ENCODE measurements around the gene PDZD2.

Gene PDZD2

DNA sequence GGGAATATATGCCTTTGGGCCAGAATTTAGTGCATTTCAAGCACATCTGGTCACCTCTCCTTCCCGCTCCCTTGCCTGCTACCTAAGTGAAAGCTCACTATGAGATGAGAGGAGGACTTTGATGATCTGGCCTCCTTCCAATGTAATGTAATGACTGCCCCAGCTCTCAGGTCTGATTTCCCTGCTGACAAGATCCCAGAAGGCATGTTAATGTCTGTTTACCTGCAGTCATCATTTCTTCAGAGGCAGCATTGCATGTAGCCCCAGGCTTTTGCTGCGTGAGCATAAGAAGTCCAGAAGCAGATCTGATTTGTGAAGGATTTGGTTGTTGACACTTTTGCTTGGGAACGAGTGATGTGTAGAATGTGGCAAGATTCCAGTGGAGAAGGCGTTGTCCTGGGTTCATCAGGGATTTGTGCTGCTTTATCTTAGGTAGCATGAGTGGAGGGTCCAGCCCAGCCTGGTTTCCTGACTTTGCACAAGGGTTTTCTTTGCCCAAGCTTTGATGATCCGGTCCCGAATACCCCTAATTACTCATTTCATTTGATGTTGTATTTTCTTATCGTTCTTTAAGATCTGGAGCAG lies 342.5 kb downstream of the PDZD2 start:
- no peak for DNase-seq (ENCODE audit: low read depth)

DNA sequence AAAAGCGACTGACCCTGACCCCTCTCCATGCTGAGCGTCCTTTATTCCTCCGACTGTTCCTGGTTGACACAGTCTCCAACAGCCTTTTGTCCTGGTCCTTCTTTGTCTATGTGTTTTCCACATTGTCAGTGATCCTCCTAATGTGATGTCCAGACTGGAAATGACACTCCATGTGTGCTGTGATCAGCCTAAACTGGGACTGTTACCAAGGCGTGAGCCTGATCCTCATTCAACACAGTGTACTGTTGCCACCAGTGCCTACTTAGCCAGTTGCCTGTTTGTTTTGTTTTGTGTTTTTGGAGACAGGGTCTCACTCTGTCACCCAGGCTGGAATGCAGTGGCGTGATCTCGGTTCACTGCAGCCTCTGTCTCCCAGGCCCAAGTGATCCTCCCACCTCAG lies 343.1 kb downstream of the PDZD2 start:
- no peak for DNase-seq (ENCODE audit: low read depth)

DNA sequence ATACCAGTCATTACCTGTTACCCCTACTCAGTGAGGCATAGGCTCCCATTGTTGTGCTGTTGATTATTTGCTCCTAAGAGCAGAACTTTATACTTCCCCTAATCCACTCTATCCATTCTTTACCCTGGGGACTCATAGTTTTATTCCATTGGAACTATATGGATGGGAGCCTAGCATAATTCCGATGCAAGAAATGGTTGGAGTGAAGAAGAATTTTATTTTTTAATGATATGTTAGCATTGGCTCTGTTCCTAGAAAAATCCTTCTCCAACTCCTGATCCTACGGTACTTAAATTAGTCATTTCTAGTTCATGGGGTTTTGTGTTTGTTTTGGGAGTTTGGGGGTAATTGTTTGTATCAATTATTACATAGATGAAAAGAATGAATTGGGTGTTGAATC lies 343.7 kb downstream of the PDZD2 start:
- no peak for DNase-seq (ENCODE audit: low read depth)

DNA sequence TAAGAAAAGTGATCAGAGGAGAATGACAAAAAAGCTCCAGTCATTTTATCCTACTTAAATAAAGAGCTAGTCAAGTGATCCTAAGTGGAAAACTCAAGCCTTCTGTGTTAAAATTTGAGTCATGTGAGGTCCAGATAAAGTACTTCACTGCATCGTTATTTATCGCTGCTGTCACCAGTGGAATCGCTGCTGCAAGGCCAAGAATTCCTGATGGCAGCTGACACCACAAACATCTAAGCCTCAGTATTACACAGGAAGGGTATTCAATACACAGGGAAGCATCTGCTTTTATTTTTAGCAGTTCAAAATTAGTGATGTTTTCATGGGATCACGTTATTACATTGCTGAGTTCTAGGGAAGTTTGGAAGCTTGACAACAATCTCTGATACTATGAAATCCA lies 344.9 kb downstream of the PDZD2 start:
- DNase-seq (ENCODE audit: low read depth): no peak

DNA sequence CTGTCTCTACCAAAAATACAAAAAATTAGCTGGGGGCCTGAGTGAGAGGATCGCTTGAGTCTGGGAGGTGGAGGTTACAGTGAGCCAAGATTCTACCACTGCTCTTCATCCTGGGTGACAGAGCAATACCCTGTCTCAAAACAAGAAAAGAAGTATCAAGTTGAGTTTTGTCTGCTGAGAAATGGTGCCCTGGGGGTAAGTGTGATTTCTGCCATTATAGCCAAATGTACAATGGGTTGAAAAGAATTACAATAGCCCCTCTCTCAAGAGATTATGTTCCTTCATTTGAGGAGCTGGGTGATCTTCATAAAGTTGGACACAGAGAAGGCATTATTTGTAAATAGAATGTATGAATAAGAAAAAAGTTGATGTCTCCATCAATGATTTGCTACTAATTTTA lies 345.8 kb downstream of the PDZD2 start:
- no peak for DNase-seq (ENCODE audit: low read depth)

DNA sequence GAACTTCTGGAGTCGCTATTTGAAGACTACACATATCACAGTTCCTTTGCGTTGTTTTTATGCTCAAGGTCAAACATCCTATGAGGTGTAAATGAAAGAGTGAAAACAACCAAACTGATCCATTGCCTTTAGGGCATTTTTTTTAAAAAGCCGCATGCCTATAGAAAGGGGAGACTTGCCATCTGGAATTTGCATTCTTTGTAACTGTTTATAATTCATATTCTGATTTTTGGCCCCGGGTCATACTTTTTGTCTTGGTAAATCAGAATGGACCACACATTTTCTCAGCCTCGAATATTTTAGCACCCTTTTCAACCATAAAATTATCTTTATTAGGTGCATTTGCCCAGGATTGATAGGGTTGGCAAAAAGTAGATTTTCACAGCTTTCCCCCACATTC lies 347.2 kb downstream of the PDZD2 start:
- no peak for DNase-seq (ENCODE audit: low read depth)

DNA sequence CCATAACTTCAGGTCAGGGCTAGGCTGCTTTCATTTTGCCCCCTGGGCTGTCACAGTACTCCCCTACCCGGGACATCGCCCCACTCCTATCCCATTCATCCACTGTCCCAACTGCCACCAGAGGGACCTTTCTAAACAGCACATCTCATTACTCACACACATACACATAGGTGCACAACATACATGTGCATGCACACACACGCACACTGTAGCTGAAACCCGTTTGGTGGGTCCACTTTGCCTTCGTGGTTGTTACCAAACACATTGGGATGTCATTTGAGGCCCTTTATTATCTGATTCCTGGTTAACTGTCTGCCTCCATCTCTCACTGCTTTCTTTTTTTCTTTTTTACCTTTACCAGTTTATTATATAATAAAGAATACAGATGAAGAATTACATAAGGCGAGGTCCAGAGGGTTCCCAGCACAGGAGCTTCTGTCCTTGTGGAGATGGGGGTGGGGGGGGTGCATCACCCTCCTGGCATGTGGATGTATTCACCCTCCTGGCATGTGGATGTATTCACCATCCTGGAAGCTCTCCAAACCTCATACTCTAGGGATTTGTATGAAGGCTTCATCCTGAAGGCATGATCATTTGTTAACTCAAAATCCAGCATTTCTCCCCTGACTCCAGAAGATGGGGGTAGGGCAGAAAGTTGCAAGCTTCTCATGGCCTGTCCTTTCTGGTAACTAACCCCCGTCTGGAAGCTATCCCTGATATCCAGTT lies 349.2 kb downstream of the PDZD2 start:
- DNase-seq (ENCODE audit: low read depth): no peak

DNA sequence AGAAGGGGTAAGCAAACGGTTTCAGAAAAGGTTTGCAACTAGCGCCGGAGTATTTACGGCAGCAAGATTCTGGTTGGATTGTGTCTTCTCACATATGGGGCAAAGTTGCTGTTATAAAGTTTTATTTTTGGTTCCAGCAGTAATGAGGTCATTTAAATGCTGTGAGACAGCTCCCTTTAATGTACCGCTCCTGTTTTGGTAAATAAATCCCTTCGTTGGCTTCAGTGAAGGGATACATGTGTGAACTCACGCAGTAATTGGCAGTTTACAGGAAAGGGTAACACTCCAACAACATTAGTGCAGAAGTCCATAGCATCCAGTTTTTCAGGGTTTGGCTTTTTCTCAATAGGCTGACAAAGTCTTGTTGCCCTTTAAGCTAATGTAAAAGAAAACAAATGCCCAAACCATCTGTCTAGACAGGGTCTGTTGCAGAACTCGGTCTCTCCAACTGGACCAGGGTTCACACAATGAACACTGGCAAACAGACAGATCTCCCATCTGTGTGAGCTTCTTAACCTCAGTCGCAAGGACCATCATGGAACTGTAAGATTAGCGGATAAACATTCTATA lies 351.2 kb downstream of the PDZD2 start:
- no peak for DNase-seq (ENCODE audit: low read depth)

DNA sequence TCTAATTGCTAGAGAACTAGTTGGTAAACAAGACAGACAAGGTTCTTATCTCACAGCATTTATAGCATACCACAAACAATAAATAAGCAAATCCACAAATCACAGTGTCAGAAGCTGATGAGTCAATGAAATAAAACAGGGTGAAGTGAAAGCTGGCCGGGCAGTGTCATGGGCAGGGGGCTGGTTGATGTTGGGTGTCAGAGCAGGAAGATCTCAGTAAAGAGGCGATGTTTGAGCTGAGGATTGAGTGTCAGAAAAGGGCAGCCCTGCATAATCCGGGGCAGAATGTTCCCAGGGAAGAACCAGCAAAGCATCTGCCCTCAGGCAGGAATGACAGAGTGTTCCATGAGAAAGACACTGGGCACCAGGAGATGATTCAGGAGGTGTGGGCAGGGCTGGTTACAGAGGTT lies 351.8 kb downstream of the PDZD2 start:
- DNase-seq (ENCODE audit: low read depth): no peak

DNA sequence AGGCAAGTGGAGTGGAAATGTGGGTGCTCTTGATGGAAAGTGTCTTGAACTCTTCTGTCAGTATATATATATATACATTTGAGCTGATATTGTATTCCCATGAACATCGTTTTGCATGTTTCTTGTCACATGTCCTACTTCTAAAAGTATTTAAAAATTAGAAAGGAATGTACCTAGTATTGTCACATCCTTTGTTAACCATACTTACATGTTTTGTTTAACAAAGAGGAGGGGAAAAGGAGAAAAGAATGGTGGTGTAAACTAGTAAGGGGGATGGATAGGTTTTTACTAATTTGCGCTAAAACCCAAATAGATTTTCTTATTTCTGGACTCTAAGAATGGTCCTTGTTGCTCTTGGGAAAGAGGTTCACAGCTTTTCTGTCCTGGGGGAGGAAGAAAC lies 353.4 kb downstream of the PDZD2 start:
- no peak for DNase-seq (ENCODE audit: low read depth)

DNA sequence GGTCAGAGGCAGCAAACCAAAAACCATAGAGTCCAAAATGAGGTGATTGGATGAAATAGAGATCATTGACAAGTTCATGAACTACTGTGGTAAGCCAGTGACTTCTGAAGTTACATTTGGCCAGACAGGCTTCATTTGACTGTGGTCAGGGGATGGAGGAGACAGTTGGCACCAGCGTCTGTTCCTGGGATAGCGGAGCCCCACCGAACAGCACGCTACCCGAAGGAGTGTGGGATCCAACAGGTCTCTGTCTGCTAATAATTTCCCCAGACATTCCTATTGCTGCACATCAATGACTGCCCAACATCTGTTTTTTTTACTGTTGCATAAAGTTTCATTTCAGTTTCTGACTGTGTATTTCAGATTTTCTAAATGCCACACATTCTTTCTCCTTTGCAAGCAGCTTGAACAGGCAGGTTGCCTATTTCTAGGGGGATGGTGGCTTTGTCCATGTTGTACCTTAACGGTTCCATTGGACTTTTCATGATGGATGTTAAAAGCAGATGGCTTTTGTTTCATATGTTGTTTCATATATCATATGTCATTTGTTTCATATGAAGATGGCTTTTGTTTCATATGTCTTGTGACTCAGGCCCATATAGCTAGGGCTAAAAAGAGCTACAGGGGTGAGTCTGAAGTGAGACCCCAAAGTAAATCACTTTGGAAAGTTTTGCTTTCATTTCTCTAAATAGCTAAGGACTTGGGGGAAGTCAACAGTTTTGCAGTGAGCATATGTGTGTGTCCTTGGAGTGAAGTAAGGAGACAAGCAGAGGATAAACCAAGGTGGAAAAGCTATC lies 354.4 kb downstream of the PDZD2 start:
- DNase-seq (ENCODE audit: low read depth): no peak

DNA sequence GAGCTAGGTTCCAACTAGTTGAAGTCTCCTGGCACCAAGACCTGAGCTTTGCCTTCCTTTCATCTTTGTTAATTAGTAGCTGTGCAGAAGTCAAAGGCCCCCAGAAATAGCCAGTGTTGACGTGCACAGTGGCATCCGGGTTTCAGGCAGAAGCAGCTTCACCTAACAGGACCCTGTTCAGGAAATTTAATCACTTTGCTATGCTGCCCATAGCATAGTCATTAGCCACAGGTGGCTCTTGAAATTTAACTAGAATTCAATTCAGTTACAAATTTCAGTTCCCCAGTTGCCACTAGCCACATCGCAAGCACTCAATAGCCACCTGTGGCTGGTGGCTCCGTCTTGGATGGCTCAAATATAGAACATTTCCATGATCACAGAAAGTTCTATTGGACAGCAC lies 356.1 kb downstream of the PDZD2 start:
- DNase-seq (ENCODE audit: low read depth): no peak

DNA sequence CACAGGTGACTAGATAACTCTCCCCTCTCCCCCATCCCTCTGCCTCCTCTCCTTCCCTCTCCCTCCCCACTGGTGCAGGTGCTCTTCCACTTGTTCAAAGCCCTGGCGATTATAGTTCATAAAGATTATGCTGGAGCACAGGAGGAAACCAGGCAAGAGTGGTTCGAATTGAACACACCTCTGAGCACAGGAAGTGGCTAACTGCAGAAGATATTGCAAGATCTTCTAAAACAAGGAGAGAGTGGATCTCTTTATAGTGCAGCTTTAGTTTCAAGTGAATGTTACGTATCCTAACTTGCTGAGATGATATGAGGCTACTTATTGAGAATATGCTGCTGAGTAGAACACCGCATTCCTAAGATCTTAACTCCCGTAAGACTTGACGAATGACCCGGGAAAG lies 356.8 kb downstream of the PDZD2 start:
- no peak for DNase-seq (ENCODE audit: low read depth)

DNA sequence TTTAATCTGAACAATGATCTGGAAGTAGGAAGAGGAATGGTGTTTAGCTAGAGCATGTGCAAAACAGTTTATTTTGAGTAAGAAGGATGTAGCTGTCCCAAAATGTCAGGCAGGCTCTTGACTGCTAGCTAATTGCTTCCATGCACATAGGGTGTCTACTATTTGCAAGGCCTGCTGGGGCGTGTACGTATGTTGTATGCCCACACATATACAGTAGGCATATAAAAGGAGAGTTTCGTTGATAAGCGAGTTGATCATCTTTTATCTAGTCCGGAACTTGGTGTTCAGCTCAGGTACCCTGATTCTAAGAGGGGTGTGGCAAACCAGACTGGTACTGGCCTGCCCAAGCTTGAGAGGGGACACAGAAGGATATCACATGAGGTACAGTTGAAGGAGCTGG lies 358.0 kb downstream of the PDZD2 start:
- DNase-seq (ENCODE audit: low read depth): no peak

DNA sequence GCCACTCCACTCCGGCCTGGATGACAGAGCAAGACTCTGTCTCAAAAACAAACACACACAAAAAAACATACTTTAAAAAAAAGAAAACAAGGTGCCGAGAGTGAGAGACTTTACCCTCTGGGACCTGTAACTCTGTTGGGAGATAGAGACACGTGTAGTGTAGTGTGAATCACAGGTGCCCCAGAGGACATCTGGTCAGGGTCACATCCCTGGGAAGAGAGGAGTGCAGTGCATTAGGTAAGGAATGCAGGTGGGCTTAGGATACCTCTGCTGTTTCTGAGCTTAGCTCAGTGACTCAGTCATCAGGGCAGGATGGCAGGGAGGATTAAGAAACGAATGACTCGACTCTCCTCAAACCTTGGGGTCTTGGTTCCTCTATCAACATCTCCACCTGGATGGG lies 360.5 kb downstream of the PDZD2 start:
- DNase-seq (ENCODE audit: low read depth): no peak

DNA sequence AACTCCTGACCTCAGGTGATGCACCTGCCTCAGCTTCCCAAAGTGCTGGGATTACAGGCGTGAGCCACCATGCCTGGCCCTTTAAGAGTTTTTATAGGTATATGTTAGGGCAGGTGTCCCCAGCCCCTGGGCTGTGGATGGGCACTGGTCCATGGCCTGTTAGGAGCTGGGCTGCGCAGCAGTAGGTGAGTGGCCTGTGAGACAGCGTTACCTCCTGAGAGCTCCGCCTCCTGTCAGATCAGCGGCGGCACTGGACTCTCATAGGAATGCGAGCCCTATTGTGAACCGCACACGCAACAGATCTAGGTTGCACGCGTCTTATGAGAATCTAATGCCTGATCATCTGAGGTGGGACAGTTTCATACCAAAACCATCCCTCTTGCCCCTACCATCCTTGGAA lies 361.8 kb downstream of the PDZD2 start:
- DNase-seq (ENCODE audit: low read depth): no peak

DNA sequence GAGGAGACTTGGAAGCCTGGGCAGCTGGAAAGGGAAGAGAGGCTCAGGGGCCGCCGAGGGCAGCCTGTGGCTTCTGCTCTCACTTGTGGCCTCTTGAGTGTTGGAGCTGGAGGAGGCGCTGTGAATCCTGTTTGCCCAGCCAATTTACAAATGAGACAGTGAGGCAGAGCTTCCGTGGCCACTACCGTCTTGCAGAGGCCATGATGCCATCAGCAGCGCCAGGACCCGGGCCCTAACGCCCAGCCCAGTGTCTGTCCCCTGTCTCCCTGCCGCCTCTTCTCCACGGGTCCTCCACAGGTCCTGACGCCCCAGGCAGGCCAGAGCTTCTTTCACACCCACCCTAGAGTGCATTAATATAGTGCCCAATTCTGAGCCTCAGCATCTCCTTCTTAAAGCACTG lies 362.4 kb downstream of the PDZD2 start:
- no peak for DNase-seq (ENCODE audit: low read depth)

DNA sequence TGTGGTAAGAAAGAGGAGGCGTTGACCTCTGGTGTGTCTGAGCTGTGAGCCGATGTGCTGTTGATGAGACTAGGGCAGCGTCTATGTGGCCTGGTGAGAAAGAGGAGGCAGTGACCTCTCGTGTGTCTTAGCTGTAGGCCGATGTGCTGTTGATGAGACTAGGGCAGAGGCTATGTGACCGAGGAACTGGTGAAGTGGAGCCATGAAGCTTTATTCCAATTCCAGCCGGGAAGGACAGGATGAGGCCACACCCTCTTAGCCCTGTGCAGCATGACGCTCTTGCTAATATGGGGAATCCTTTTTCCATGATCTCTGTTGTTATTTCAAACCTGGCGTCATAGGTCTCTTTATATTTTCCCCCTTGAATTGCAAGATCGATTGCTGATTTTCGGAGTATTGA lies 362.8 kb downstream of the PDZD2 start:
- no peak for DNase-seq (ENCODE audit: low read depth)

DNA sequence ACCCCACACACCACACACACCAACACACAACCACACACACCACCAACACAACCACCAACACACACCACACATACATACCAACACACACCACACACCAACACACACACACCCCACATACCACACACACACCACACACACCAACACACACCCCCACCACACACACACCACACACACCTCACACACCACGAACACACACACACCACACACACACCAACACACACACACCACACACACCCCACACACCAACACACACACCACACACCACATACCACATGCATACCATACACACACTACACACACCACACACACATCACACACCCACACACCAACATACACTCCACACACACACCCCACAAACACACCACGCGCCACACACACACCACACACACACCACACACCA lies 363.8 kb downstream of the PDZD2 start:
- no peak for DNase-seq (ENCODE audit: low read depth)

DNA sequence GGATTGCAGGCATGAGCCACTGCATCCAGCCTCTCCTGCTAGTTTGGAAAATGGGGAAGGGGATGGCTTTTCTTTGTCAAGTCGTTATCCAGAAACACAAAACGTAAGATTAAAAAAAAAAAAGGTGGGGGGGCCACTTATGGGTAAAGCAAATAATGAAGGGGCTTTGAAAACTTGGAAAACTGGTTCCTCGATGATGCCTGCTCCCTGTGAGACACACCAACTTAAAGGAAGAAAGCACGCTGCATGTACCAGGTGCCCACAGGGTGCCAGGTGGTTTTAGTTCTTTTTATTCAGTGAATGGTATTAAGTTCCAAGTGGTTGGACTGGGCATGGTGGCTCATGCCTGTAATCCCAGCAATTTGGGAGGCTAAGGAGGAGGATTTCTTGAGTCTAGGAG lies 365.1 kb downstream of the PDZD2 start:
- DNase-seq (ENCODE audit: low read depth): no peak

DNA sequence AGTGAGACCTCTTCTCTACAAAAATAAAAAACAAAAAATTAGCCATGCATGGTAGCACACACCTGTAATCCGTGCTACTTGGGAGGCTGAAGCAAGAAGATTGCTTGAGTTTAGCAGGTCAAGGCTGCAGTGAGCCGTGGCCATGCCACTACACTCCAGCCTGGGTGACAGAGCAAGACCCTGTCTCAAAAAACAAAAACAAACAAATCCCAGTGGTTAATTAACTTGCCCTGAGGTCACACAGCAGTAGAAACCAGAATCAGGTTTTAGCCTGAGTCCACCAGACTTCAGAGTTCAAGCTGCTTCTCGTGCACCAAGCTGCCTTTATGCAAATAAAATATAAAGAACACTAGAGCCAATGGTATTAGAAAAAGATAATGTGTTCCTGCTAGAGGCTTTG lies 365.5 kb downstream of the PDZD2 start:
- no peak for DNase-seq (ENCODE audit: low read depth)

DNA sequence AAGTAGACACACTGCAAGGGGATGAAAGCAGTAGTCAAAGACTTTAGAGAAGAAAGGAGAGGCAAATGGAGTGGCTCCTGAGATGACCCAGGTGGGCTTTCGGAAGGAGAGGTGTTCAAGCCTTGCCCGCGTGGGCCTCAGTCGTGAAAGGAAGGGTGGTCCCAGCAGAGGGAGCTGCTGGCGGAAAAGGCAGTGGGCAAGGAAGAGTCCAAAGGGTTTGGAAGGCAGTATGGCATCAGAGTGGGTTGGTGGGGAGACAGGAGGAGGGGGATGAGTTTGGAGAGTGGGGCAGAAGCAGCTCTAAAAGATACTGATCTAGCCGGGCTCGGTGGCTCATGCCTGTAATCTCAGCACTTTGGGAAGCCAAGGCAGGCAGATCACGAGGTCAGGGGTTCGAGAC lies 369.8 kb downstream of the PDZD2 start:
- no peak for DNase-seq (ENCODE audit: low read depth)

DNA sequence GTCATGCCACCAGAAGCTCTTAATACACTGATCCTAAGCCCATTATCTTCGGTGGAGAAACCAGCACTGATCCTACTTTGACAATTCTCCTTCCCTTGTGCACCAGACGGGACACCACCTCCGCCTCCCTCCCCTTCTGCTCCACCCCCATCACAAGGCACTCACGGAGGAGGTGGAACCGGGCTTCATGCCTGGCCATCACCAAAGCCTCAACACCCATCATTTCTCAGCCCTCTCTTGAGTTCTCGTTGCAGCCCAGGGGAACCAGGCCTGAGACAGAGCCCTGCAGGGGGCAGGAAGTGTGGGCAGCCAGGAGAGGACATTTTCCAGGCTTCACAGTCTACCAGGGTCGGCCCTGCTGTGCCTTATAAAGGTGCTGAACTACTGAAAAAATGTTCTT lies 374.7 kb downstream of the PDZD2 start:
- no peak for DNase-seq (ENCODE audit: low read depth)

All from activated gamma-delta T cell treated with anti-CD3 and anti-CD28 coated beads, Interleukin-2, amount 50 U/mL, for 16 hours (primary cell).